NCI-H1048 (cell line): ENCODE results near the gene MORF4L2.

Source experiments
- DNase-seq: peaks from one replicate; lab custom pipeline; 2025; lab: John Stamatoyannopoulos, UW

The MORF4L2 gene, protein sequence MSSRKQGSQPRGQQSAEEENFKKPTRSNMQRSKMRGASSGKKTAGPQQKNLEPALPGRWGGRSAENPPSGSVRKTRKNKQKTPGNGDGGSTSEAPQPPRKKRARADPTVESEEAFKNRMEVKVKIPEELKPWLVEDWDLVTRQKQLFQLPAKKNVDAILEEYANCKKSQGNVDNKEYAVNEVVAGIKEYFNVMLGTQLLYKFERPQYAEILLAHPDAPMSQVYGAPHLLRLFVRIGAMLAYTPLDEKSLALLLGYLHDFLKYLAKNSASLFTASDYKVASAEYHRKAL

DNA sequence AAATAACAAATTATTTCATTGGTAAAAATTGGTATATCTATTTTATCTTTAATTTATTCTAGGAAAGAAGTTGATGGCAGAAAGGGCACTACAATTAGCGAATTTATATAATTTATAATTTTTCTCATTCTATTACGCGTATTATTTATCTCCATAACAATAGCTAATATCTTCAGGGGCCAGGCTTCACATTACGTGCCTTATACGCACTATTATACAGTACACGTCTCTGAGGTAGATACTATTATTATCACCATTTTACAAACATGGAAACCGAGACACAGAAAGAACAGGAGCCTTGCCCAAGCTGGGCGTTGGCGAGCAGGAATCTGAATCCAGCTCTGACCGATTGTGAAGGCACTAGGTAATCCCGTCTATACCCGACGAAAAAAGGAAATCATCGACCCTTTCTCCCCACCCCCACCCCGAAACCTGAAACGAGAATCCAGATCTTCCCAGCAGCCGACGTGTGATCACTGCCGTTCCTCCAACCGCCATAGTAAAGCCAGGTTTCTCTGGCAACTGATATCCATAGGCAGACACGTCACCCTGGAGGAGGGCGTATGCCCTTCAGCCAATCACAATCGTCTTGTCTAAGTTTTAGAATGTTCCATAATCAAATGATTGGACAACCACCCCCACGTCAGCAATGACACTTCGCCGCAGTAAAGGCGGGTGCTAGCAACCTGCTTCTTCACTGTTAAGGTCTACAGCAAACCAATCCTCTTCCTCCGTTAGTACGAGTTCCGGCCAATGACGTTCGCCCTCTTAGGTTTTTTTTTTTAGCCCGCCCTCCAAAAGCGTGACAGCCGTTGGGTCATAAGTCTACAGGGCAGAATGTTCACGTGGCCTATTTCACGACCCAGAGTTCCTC is at the start of gene MORF4L2:
Gene MORF4L2 (minus strand): TSS at position 501 of the 874 bp plus-strand sequence. CDS start 9,672 bp downstream, outside the sequence.
- DNase-seq: peak; percentile 84

DNA sequence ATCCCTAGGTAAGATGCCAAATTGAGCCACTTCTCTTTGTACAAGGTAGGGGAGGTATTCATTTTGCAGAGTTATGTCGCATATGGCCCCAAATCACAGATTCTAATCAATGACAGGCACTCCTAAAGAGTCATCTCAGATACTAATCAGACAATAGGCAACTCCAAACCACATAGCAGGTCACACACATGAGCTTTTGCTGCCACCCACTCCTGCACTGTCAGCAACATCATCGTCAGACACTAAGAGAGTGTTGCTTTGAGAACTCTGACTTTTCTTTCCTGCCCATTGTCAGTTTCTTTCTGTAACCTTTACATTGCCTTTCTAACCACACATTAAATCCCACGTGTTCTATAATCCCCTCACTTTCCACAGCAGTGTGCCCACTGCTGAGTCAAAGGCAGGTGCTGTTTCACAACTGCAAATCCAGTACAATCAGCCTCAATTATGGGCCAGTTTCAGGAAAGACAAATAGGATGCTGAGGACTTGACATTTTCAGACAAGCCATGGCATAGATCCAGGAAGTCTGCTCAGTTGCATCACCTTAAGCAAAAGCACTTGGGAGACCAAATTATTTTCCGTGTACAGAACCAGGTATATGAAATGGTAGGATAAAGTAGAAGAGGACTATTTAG is 47.7 kb upstream of the MORF4L2 start:
- DNase-seq: no peak

DNA sequence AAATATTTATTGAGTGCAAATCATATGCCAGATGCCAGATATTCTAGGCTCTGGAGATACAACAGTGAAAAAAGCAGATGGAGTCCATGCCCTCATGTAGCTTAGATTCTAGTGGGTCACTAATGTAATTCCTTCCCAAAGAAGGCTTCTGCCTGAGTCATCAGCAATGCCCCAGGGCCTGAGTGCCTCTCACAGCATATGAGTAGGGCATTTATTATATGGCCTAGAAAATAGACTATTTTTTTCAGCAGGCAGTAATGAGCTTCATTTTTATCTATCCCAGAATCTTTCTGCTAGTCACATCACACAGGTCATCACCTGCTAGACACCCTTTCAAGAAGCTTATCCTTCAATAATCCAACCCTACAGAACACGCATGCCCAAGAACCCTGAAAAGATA is 46.5 kb upstream of the MORF4L2 start:
- no peak for DNase-seq

DNA sequence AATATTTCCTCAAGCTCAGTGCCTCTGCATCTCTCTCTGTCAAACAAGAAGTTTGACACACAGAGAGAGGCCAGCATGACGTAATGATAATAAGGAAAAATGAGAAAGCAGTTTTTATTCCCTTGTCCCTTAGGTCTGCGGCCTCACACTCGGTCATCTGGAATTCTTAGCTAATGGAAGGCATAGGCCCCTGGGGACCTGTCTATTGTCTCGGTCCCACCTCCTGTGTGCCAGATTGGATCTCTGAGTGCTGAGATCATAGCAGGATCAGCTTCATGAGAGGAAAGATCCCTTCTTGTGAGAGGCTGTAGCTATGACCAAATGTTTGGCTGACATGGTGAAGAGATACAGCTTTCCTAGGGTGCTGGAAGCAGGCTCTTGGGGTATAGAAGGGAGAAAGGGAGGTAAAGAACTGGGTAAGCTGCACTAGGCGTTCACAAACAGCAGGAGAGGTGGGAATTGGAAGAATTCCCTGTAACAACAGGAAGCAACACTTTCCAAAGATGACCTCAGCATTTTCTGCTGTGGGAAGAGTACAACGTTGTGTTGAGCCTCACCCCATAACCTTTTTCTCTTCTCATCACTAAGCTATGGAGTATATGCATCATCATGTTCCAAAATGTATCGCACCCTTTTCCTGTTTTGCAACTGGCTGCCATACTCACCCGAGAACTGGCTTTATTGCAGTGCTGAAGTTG is 44.4 kb upstream of the MORF4L2 start:
- DNase-seq: no peak

DNA sequence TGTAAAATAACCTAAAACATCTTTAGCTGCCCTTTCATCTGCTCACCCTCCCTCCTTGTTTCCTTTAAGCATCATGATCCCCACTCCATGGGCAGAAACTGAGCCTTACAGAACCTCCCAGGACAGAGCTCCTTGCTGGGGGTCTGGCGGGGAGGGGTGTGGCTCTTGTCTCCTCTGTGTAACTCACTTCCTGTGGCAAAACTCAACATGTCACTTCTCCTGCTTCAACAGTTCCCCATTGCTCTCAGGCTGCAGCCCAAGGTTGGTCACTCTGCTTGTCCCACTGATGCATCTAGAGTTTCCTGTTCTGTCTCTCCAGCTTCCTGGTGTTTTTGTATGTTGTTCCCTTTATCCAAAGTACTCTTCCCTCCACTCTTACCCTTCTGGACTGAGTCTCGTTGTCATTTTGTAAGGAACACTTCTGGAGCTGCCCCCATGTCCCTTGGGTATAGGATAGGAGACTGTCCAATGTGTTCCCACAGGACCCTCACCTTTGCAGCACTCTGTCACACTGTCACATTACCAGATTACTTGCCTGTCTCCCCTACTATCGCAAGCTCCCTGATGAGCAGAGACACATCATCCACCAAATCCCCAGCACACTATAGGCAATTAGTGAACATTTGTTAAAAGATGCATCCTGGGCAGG is 43.8 kb upstream of the MORF4L2 start:
- no peak for DNase-seq

DNA sequence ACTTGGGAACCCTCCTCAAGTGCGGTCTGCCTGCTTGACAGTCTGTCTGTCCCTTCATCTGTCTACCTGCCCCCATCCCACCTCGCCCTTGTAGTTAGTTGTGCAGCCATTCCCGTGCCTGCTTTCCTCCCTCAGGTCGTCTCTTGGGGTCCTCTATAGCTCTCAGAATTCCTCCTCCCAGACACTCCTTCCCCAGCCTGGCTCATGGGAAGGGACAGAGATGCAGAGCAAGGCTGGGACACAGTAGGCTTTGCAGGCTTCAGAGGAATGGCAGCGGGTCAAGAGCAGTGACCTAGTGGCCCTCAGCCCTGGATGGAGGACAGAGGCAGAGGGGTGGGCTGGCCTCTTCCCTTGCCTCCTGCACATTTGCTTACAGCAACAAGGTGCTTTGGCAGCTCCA is 42.5 kb upstream of the MORF4L2 start:
- no peak for DNase-seq

DNA sequence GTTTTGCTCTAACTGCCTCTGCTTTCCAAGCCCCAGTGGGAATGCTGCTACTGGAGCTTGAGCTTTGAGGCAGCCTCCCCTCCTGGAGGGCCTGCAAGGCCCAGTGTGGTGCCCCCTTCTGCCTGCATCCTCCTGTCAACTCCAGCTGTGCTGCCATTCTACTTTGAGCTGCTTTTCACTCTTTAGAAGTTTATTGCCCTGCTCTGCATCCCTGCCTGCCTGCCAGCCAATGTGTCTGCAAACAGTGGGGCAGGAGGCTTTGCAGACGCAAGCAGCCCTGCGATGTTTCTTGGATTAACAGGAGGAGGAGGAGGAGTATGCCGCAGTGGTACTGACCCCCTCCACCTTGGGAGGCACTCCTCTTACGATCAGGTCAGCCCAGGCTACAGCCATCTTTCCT is 40.6 kb upstream of the MORF4L2 start:
- DNase-seq: no peak

DNA sequence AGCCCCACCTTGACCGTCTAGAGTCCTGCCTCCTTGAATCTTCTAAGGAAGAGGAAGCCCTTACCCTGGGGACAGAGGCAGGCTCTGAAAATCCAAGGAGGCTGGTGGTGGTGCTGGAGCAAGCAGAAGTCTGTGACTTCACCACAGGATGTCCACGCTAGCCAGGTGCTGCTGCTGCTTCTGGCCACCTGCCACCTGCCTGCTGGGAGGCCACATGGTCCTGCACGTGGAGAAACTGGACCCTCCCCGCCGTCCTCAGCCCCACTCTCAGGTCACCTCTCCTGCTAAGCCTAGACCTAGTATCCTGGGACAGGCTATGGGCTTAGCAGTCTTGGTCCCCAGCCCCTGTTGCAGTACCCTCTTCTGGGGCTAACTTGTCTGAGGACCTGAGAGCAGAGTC is 40.0 kb upstream of the MORF4L2 start:
- no peak for DNase-seq

DNA sequence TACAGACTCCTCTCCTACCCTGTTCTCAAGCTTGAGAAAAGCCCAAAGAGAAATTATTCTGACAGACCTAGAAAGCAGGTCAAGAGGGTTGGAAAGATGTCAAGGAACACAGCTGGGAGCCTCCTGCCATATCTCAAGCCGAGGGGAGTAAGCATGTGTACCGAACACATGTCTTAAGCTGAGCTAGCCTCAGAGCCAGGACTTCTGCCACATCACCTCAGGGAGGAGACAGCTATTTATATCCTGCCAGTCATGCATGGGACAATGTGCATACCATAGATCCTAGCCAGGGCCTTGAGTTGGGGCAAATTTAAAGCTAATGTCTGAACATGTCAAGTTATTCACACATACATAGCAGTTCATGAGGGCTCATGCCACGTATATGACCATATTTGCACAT is 36.0 kb upstream of the MORF4L2 start:
- no peak for DNase-seq

DNA sequence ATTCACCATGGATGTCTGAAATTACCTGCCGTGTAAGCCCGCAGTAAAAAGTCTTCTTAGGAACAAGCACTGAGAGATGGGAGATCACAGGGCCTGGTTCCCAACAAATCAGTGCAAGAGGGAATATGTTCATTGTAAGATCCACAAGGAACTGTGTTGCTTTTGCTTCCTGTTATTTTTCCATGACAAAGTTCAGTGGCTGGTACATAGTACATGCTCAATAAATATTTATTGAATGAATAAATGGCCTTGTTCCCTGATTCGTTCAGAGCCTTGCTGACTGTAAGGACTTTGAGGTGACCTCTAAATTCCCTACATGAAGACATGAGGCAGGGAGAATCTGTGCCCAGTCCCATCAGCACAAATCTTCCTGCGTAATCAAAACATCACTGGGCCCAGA is 31.6 kb upstream of the MORF4L2 start:
- no peak for DNase-seq

DNA sequence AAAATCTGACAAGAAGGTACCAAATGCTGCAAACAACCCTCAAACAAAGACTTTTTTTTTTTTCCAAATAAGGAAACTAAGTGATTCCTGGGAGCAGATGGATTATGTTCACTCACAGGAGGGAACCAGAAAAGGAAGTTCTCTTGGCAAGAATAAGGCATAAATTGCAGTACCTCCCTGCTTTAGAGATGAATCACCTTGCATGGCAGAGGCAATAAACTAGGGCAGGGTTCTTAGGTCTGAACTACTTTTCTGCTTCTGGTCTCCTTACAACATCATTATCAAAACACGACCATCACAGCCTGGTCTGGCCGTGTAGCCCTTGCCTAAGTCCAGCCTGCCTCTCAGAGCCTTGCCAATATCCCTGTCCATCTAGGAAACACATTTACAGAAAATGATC is 30.5 kb upstream of the MORF4L2 start:
- DNase-seq: no peak

DNA sequence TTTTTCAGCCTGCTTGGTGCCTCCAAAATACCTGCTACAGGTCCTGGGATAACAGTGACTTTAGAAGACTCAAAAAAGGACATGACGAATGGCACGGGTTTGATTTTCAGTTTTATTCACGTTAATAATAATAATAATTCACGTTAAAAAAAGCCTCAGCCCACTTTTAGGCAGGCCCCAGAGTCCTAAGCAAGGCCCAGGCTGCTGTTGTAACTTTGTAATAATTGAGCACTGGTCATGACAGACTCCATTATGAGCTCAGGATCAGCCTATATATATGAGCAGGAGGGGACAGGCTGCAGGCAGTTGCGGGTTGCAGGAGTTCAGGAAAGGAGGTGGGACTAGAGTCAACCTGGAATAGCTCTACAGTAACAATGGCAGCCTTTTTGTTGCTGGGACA is 24.1 kb upstream of the MORF4L2 start, which contains the start of gene TMEM31:
Gene TMEM31 (plus strand): TSS at position 301 of the 400 bp plus-strand sequence. CDS start 1,350 bp downstream, outside the sequence.
- no peak for DNase-seq

DNA sequence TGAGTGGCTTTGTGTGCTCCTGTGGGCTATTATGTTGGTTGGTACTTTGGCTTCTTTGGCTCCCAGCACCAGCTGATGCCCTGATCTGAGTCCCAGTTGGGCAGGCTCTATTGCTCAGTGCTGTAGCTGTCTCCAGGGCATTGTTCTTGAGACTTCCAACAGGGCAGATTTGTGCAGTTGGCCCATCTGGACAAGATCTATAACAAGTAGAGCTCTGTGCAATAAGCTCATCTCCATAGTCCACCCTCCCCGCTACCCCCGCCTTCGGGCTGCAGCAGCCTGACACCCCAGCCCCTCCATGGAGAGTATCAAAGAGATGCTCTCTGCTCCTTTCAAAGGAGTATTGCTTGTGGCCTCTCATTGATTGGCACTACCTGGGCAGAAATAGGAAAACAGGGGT is 18.4 kb upstream of the MORF4L2 start:
- DNase-seq: no peak

DNA sequence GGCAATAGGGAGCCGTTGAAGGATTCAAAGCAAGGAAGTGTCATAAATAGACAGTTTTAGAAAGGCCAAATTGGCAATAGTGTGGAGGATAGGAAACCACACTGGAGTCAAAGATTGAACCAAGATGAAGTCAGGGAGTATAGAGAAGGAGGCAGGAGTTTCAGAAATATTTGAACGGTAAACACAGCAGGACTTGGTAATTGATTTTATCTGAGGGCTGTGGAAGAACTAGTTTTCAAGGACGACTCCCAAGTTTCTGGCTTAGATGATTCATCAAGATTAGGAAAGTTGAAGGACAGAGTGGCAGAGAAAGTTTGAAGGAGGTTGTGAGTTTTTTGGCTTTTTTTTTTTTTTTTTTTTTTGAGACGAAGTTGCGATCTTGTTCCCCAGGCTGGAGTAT is 12.7 kb upstream of the MORF4L2 start:
- DNase-seq: no peak

DNA sequence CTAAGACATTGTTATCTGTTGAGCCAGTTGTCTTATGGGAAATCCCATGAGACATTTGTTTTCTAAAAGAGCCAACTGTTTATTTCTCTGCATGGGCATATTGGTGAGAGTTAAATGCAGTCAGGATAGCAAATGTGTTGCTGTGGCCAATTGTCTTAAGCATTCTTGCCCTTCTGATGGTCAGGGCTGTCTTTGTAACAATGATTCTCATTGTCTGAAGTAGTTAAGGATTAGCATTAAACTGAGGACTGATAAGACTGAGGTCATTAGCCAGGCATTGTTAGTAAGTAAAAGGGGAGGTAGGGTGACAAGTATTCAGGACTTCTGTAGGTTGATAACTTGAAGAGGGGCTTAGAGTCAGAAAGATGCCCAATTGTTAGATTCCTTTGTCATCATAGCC is 11.2 kb upstream of the MORF4L2 start:
- DNase-seq: no peak

DNA sequence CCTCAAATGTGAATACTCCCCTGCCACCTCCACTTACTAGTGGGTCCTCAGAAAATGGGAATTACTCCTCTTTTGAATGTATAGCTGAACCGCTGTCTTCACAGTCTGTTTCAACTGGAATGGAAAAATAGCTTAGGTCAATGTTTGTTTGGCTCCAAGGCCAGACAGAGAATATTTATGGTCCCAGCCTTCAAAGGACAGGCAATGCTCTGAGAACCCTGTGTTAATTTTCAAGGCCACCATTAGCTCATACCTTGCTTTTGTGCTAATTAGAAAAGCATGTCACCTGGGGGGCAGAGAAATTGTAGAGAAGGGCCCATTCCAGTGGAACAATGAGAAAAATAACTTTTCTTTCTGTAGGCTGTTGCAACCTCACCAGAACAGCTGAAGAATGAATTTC is 4.6 kb upstream of the MORF4L2 start:
- DNase-seq: no peak

DNA sequence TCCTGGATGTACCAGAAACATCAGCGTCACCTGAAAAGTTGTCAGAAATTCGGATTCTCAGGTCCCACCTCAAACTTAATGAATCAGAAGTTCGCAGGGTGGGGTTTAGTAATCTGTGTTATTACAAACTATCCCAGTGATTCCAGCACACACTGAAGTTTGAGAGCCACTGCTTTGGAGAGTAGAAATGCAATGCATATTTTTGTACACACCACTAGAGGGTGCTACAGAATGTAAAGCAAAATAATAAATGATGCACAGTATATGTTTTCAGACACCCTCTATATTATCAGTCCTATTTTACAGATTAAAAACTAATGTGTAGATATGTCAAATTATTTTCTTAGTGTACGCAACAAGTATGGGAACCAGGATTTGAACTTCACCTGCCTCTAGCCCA is 2.4 kb upstream of the MORF4L2 start:
- no peak for DNase-seq

DNA sequence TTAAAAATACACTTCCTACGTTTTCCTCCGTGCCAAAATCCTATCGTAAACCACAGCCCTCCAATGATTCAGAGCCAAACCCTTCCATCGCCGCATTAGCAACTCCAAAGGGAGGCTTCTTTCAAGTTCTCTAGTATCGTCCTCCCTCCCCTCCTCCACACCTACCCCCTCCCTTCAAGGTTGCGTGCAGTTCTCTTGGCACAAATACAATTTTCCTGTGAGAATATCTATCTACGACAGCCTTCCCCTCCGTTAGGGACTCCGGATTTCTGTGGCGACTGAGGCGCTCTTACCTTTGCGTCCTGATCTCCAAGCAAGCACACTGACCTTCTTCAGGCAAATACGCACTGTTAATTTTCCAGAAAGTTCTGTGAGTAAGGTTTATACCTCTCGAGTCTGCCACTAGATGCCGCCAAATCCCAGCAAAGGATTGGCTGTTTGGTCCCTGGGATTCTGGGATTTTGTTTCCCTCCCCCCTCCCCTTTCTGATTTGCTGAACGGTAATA is 1.2 kb upstream of the MORF4L2 start:
- peak; percentile 37 for DNase-seq

DNA sequence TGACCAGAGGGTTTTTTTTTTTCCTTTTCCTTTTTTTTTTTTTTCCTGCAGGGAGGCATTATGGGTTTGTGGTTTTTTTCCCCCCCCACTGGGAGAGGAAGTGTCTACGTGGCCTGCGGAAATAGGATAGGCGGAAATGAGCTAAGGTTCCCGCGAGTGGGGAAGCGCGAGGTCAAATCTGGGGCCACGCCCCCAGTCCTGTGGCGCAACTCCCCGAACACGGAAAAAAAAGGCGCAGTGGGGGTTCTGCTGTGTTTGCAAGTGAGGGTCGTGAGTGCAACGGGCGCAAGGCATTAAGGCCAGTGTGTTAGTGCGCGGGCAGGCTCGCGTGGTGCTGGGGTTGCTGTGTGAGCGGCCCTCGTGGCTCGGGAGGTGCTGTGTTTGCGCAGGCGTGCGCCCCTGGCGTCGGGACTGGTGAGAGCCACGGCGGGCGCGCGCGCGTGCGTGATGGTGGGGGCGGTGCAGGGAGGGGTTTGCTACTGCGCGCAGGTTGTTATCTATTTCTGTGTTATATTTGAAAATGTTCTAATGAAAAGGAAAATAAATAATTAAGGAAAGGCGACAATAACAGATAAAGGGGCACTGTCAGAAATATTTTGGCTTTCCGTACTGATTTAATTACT is 685 bp upstream of the MORF4L2 start:
- peak; percentile 8 for DNase-seq

DNA sequence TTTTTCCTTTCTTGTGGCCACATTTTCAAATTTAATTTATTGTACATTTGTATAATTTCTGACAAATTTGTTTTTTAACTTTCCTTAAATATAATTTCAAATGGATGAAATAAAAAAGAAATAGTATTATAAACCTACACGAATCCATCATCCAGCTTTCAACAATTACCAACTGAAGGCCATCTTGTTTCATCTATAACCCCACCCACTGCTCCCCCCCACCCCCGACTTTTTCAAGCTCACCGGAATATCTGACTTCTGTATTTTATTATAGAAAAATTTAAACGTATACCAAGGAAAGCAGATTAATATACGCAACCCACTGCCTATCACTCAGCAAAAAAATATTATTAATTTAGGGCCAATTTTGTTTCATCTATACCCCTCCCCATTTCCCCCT is 1.1 kb downstream of the MORF4L2 start:
- no peak for DNase-seq

DNA sequence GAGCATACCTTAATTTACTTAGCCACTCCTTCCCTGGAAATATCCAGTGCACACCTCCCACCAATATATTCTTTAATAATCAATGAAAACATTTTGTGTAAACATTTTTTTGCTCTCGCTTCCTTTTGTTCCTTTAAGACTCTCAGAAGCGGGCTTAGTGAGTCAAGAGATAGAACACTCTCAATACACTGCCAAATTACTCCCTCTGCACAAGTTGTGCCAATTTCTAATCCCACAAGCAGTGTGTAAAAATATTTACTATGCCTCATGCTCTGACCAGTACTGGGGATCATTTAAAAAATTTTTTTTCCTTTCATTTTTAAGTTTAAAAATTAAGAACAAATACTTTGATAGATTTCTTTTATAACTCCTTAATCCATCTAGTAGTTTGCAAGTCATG is 5.1 kb downstream of the MORF4L2 start:
- DNase-seq: no peak
